Muscle of arm (tissue), 14 donors: ENCODE measurements around the gene RIBC1. TPM values are rescaled to one million over a fixed set of nuclear protein-coding genes. Genes with fewer than 3 reads are reported as not detected.
A peak's percentile ranks its signal among the peaks of the same experiment; 100 is the strongest.
"Not testable (repeated sequence)": the region's sequence is repeated elsewhere in the genome, so short reads cannot be mapped to it uniquely, and the experiment has no call there.

Experiments
- DNase-seq: peaks from one replicate; pipeline ENCODE4 v3.0.0-alpha.2; 2013
- long read RNA-seq, 11 donors: transcript quantifications; one replicate each; lab custom pipeline, GENCODE V29; 2026
- polyA plus RNA-seq, 12 donors: library from polyadenylated mRNA; unstranded; fragments of 120-200 nt; gene quantifications; one replicate each; pipeline ENCODE4 v1.2.1, GENCODE V29; 2013; ENCODE audit not compliant: insufficient read length in 12 of 12

The RIBC1 gene
- 1 to 10 TPM in 1 of 12 donors, under 1 TPM in 9, not detected in 2; 0.41 to 1.7 (median 0.66) TPM for polyA plus RNA-seq
- long read RNA-seq, donor 1: 0 reads
- long read RNA-seq, donor 2: 0 reads
- long read RNA-seq, donor 3: 0 reads
- long read RNA-seq, donor 4: 0 reads
- long read RNA-seq, donor 5: 0 reads
- long read RNA-seq, donor 6, partial matches to known transcripts: 0 of 1 reads
- long read RNA-seq, donor 6, other reads (novel, unspliced or antisense): 0 of 1 reads
- long read RNA-seq, donor 7: 0 reads
- long read RNA-seq, donor 8: 0 reads
- long read RNA-seq, donor 9: 0 reads
- long read RNA-seq, donor 10: 0 reads
- long read RNA-seq, donor 11: 0 reads

DNA sequence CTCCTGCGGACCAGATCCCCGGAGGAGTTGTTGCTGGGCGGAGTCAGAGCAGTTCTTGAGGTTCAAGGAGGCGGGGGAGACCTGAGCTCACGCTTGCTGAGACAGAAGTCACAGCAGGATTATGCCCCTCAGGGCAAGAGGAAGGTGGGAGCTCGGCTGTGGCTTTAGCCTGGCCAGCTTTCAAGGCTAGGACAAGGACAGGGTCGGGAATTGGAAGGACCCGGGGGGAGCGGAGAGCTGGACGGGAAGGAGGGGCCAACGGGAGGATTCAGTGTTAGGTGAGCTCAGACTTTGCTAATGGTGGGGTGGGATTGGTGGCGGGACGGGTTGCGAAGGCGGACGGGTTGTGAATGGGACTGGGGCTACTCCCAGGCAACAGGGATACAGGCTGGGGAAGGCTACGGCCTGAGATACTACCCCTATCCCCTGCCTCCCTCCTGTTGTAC lies at the start of gene RIBC1:
Gene RIBC1 (plus strand): TSS at position 13 of the 446 bp plus-strand sequence. CDS start 3,404 bp downstream, outside the sequence.
- no peak for DNase-seq

DNA sequence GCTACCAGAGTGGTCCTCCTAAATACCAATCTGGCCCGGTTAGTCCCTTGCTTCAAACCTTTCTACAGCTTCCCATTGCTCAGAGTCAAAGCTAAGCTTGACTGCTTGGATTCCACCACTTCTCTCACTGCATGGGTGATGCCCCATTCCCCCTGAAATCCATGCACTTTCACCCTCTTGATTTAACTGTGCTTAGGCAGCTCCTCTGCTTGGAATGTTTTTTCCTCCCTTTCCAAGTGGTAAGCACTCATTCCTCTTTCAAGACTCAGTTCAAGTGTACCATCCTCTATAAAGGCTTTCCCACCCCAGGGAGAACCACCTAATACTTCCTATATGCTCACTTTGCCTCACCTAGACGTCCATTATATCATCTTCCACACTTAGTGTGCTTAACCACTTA lies 49.4 kb upstream of the RIBC1 start:
- no peak for DNase-seq

DNA sequence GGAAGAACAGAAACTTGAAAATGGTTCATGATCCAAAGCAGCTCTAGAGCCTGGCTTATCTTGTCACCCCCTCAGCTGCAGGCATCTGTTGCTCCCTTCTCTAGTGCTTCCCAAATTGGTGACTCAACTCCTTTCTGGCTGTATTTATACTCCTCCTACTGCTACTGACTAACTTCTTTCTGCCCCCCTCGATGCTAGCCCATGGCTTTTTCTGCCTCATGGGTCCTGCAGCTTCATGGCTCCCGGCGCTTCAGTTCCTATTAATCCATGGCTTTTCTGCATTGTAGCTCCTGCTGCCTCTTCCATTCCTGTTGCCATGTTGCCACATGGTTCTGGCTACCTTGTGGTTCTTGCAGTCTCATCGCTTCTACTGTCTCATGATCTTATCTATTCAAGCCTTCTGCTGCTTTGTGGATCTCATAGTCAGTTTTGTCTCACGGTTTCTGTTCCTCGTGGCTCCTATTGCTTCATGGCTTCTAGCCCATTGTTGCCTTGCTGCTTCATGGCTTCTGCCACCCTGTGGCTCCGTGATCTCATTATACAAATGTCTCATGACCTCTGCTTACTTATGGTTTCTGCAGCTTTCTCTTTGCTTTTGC lies 48.4 kb upstream of the RIBC1 start:
- DNase-seq: no peak

DNA sequence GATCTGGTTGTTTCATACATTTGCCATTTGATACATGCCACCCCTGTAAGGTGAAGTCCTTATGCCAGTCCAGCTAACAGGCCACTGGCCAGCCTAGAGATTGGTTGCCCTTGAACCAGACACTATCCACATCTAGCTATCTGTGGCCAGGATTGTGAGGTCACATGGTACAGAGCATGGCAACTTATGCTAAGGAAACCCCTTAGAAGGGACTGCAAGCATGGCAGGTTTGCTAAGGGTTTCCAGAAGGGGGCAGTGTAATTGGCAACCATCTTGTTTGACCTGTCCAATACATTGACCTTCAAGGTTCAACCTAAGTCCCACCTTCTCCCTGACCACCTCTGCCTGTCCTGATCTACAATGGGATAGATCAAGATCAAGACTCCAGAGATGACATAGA lies 47.8 kb upstream of the RIBC1 start:
- no peak for DNase-seq

DNA sequence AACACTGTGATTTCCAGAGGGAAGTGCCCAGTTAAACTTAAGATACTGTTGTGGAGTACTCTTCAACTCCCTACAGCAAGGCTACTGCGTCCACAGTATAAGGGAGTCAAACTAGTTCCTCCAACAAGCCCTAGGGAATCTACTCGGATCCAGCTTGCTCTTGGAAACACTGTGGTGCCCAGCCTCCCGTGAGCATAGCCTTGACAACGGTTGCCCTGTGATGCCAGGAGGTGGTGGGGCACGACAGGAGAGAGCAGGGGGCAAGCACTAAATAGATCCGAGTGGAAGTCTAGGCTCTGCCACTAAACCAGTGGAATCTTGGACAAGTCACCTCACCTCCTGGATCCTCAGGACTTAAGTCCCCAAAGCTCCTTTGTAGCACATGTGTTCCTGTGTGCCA lies 45.8 kb upstream of the RIBC1 start:
- DNase-seq: no peak

DNA sequence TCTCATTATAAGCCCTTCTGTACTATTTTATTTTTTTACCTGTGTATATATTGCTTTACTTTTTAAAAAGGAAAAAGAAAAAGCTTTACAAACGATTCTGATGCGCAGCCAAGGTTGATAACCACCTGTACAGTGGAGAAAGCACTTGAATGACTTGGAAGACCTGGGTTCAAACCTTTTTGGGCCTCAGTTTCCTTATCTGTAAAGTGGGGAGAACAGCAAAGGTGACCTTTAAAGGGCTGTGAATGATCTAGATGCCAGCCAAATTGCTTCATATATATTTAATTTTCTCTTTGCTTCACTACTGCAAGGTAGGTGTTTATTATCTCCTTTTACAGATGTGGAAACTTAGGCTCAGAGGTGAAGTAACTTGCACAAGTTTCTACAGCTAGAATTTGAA lies 45.2 kb upstream of the RIBC1 start:
- no peak for DNase-seq

DNA sequence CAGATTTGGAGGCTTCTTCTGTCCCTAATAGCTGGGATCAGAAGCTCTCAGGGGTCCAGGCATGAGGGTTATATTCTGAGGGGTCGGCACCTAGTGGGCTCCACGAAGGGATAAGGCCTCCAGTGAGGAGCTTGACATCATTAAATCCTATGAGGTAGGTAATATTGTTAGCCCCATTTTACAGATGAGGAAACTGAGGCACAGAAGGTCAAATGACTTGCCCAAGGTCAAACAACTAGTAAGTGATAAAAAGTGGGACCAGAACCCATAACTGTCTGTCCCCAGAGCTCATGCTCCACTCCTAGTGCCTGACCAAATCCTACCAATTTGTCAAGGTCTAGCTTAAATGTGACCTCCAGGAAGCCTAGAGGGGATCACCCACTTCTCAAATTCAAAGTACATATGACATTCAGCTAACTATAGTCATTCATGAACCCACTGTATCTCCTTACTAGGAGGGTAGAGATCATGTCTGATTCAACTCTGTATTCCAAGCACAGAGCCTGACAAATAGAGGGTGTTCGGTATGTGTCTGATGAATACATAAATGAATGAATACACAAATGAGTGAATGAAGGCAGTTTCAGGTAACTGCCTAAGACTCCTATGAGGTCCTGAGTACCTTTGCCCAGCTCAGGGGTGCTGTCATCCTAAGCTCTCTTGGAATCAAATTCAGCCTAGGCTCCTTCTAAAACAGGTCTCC lies 43.5 kb upstream of the RIBC1 start:
- DNase-seq: no peak

DNA sequence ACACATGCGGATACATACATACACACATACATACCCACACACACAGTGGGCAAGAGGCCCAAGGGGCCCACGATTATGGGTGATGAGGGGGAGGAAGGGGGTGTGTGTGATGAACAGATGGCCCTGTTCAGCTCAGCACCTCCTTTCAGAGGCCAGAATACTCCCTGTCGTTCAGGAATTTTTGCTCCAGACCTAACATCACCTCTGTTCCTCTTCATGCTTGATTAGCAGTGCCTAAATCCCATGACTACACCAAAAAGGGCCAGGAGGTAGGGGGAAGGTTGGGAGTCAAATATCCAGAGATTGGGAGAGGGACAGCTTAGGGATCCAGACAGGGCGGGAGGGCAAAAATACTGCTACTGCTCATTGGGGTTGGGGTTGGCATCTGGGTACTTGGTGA lies 42.9 kb upstream of the RIBC1 start:
- no peak for DNase-seq

DNA sequence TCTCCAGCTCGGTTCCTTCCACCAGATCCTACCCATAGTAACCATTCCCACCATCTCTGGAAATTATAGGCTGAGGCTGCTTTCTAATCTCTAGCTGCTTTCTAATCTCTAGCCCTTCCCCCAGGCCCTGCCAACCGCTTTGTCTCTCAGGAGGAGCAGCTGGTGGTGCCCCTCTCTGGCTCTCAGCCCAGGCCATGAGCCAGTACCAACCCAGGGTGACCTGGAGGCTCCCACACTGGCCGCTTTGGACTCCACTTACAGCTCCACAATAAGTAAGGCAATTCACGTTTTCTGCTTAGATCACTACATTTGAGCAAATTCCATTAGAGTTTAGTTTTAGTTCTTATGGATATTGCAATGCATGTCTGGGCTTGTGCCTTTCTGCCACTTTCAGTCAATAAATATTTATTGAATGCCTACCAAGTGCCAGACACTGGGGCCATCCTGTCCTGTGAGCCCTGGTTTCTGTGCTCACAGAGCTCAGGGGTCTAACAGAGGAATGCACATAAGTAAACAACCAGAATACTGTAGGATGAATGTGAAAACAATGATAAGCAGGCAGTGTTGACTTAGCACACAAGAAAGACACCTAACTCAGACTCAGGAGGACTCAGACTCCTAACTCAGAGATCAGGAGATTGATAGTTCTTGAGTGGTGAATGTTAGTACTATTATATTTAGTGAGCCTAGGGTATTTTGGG lies 39.1 kb upstream of the RIBC1 start:
- no peak for DNase-seq

DNA sequence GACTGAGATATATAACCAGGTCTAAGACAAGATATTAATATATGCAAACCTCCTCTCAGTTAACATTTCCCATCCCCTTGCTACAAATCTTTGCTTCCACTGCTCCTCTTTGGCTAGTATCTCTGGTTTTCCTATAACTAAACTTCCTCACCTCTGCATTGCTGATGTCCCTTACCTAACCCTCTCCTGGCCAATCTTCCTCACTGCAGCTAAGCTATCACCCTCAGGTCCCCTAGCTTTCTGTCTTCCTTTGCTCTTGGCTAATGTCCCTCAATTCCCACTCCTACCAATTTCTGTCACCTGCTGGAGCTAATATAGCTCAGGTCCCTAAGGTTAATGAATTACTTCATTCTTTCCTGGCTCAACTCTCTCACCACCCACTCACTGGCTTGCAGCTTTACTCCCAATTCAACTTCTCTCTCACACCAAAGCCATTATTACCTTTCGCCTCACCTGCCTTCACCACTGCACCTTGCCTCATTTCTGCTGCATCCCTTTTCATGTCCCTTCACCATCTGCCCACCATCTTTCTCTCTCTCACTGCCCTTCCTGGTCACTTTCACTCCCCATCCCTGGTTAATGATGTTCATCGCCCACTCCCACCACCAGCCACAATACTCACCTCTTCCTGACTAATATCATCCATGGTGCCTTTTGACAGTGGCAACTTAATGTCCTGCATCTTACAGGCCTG lies 26.9 kb upstream of the RIBC1 start:
- no peak for DNase-seq

DNA sequence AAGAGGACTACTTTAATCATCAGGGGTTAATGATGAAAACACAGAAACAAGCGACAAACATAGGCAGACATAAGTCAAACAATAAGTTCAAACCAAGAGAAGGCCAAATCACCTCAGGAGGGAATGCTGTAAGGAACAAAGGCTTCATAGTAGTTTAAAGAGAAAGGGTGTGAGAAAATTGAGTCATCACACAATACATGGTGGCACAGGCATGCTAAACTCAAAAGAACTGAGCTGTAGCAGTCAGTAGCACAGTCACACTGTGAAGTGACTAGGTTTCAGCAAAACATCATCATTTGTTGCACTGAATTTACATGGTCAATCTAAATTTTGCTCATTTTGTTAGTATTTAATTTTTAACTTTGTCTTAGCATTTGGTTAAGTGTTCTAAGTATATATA lies 24.5 kb upstream of the RIBC1 start:
- DNase-seq: no peak

DNA sequence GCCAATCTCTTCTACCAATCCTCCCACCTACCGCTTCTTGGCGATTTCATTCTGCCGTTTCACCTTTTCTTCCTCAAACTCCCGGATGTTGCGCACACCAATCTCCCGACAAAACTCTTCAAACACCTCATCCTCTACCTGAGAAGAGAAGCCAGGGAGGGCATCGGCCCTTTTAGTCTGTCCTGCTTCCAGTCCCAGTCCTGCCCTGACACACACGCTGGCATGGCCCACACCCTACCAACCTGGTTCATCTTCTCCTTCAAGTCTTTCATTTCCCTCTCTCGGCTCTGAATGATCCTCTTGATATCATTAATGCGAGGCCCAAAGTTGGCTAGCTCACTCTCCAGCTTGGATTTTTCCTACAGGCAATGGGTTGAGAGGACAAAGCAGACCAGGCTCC lies 19.1 kb upstream of the RIBC1 start:
- no peak for DNase-seq

DNA sequence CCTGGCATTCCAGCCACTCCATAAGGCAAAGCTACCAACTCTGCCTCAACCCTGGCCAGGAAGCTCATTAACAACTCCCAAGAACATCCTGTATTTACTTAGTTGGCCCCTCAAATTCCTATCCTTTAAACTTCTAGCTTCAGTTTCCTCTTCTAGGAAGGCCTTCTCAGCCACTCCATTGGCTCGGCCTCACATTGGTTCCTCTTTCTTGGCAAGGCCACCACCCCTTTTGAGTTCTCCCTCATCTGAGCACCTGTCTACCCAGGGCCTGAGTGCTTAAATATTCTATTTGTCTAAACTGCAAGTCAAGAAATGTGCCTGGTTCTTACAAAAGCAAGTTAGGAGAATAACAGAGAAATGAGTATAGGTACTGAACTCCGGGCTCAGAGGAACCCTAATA lies 10.2 kb upstream of the RIBC1 start:
- no peak for DNase-seq

DNA sequence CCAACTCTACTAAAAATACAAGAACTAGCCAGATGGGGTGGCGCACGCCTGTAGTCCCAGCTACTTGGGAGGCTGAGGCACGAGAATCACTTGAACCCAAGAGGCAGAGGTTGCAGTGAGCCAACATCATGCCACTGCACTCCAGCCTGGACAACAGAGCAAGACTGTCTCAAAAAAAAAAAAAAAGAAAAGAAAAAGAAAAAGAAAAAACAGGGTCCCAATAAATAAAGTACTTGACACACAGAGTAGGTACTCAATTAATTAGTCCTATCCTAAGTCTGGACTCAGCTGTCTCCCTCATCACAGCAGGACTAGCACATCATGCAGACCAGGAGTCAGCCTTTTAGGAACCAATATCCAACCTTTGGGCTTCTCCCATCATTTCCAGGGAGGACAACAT lies 2.3 kb upstream of the RIBC1 start:
- not testable (repeated sequence) for DNase-seq

DNA sequence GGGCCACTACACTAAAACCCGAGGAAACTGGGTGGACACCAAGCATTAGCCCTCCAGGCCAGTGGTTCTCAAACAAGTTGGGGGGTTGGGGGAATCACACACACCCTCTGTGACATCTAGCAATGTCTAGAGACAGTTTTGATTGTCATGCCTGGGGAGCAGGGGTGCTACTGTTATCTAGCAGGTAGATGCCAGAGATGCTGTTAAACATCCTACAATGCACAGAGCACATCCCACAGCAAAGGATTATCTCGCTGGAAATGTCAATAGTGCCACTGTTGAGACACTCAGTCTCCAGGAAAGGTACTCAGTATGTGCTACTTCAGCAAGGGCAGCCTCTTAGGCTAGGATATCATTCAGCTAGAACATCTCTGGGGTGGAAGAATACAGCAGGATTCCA lies 1.5 kb upstream of the RIBC1 start:
- DNase-seq: no peak

DNA sequence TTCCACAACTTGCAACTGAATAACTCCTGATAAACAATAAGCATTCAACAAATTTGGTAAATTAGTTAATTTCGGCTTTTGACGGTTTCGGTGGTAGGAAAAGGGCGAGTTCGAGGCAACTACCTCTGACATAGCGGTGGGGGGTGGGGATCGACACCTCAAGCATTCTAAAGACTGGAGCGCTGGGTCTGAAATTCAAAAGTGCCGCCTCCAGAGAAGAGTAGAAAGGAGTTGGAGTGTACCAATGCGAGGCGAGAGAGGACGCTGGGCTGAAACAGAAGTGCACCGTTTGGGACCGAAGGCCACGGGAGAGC lies 944 bp upstream of the RIBC1 start:
- no peak for DNase-seq

DNA sequence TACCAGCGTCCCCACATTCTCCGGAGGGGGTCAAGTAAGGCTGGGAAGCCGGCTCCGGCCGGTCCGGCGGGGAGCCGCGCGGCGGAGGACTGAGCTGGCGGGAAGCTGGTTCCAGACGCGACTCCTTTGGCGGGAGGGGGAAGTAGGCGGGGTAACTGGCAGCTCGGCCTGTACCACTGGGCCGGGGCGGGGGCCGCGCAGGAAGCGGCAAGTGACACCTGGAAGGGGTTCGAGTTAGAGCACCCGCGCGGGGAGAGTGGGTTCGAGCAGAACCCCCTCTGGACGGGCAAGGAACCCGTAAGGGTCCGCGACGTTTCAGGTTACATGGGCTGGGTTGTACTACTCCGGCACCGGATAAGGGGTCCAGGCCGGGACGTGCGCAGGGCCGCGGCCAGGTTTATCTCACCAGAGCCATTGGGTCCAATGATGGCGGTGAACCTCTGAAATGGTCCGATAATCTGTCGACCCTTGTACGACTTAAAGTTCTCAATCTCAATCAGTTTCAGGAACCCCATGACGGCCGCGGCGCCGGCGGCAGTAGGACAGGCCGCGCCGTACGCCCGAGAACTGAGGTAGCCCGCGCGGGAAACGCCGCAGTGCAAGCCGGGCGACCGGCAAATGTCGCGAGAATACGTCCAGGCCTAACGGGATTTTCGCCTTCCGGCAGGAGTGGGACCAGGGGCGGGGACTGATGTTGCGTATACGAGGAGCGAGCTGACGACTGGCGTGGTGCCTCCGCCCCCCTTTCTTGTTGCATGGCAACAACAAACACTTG lies 400 bp upstream of the RIBC1 start, which contains the start of gene SMC1A:
Gene SMC1A (minus strand): TSS at position 569 of the 775 bp plus-strand sequence. CDS start 54 bp downstream, at position 515.
- peak; percentile 100 for DNase-seq

DNA sequence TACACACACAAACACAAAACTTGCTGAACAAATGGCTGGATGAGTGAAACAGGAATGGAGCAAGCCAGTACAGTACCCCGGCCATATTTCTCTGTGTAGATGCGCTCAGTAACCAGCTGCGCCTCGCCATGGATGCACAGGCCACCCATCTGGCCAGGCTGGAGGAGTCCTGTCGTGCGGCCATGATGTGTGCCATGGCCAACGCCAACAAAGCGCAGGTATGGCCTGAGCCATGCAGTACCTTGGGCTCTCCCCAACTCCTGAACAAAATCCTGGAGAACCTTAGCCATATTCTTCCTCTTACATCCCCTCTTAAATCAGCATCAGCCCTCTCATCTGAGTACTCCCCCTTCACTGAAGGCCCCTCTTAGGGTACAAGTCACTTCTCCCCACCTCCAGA lies 7.1 kb downstream of the RIBC1 start:
- no peak for DNase-seq

DNA sequence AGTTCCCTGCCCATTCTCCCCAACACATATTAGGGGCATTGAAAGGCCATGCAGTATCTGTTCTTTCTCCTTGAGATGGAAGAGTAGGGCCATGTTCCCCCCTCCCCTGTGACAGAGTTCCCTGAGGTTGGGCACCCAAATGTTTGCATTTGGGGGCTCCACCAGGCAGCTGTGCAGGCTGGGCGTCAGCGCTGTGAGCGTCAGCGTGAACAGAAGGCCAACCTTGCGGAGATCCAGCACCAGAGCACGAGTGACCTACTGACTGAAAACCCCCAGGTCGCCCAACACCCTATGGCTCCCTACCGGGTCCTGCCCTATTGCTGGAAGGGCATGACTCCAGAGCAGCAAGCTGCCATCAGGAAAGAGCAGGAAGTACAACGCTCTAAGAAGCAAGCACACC lies 7.6 kb downstream of the RIBC1 start:
- DNase-seq: no peak

DNA sequence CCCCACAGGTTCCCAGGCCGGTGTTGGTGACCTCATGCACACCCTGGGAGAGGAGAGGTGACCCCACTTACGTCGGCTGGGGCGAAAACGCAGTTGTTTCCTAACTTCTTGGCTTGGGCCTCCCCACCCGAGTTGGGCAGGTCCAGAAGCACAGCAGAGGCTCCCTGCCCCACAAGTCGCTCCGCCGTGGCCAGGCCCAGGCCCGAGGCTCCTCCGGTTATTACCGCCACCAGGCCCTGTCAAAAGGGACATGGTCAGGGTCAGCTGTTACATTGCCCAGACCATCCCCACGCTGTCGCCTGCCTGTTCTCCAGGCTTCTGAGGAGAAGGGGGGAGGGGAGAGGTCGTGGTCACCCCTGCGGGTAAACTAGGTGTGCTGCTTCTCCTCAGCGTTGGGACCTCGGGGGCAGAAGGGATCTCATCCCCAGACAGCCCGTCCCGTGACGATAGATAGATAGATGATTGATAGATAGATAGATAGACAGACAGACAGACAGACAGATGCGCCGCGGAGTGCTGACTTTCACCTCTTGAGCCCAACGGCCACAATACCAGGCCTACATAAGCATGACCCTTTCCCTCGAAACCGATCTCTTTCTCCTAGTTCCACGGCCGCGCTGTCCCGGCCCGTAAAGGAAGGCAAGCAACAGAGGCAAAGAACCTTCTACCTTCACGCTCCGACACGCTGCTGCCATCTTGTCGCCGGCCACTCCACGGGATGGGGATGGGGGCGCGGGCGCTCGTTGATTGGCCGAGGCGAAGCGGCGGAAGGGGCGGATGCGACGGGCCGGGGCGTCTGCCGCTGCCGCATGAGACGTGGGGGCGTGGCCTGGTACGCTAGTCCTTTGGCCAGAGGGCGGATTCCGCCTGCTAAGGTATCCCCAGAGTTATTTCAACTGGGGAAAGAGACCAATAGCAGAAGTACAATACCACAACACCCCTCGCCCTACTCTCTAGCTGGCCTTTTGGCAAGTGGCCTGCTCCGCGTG lies 11.3 kb downstream of the RIBC1 start, which contains the start of gene HSD17B10:
Gene HSD17B10 (minus strand): TSS at position 720 of the 989 bp plus-strand sequence. CDS start 25 bp downstream, at position 695.
- DNase-seq: peak; percentile 75
